NCI-H1105 (cell line): ENCODE results near the gene AFF3.
A peak's percentile ranks its signal among the peaks of the same experiment; 100 is the strongest.
"Not testable (repeated sequence)": the region's sequence is repeated elsewhere in the genome, so short reads cannot be mapped to it uniquely, and the experiment has no call there.

Experiments
- DNase-seq: peaks from one replicate; lab custom pipeline; 2025; lab: John Stamatoyannopoulos, UW

AFF3 gene

DNA sequence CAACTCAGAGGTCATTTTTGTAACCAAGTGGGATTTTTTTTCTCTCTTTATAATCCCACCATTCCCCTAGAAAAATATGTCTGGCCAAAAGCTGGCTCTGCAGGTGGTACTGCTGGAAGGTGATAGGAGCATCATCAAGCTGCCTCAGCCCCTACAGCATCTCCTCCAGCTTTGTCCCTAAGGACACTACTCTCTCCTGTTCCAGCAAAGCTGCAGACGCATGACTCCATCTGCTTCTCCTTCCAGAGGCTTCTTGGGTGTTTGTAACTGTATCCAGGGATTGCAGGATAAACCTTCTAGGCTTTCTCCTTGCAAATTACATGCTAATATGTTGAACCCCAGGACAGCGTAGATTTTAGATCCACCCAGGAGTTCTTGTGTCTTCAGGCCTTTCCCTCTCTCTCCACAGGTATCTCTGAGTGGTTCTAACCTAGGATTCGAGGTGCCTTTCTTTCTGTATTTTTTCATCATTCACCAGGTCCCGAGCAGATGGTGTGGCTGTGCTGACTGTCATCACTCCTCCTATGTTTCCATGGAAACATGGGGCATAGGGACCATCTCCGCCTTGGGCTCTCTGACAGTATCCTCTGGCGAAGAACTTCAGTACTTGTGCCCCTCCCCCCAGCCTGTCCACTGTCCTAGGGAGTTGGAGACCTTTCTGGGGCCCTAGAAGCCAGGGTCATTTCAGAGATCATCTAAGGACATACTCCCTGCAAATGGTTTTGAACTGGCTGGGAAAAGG, 34.3 kb downstream of the AFF3 start:
- DNase-seq, result no peak

DNA sequence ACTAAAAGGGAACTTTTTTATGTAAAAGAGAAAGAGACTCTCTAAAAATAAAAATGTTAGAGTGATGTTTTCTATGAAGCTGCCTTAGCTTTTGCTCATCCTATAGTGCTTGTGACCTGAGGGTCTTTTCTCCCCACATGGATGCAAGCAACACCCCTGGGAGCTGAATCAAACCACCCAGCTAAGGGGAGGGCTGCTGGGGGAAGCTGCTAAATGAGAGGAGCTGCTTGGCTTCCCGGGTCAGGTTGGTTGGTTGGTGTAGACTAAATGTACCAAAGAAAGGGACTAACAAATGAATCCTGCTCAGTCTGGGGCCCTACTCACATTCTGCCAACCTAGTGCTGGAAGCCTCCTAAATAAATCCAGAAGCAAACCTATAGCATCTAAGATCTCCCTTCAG, 35.0 kb downstream of the AFF3 start:
- no peak for DNase-seq

DNA sequence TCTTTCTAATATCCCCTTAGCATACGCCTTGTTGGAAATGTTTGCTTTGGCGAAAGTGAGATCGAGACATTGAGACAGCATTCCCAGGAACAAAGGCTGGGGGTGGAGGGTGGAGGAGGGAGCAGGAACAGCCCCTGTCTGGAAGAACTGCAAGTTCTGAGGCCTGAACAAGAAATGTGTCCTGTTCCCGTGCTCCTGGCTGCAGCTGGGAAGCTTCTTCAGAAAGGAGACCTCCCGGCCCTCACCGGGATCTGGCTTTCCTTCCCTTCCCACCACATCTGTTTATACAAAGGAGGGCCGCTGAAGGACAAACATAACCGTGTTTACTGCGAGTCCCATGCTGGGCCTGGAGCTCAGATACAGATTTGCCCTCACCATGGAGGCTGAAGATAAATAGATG, 35.9 kb downstream of the AFF3 start:
- no peak for DNase-seq

DNA sequence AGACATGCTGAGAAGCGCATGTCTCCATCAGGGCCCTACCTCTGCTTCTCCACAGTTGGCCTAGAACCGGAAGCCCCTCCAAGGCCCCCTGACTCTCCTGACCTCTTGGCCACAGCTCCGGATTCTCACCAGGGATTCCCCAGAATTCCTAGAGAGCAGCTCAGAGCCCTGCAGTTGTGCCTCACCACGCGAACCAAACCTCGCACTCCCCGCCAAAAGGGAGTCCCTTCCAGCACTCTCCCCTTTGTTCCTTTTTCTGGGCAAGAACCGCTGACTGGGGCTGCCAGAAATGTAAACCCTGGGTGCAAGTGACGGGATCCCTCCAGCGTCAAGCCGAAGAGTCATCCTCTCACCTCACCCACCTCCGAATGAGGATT, 36.7 kb downstream of the AFF3 start:
- no peak for DNase-seq

DNA sequence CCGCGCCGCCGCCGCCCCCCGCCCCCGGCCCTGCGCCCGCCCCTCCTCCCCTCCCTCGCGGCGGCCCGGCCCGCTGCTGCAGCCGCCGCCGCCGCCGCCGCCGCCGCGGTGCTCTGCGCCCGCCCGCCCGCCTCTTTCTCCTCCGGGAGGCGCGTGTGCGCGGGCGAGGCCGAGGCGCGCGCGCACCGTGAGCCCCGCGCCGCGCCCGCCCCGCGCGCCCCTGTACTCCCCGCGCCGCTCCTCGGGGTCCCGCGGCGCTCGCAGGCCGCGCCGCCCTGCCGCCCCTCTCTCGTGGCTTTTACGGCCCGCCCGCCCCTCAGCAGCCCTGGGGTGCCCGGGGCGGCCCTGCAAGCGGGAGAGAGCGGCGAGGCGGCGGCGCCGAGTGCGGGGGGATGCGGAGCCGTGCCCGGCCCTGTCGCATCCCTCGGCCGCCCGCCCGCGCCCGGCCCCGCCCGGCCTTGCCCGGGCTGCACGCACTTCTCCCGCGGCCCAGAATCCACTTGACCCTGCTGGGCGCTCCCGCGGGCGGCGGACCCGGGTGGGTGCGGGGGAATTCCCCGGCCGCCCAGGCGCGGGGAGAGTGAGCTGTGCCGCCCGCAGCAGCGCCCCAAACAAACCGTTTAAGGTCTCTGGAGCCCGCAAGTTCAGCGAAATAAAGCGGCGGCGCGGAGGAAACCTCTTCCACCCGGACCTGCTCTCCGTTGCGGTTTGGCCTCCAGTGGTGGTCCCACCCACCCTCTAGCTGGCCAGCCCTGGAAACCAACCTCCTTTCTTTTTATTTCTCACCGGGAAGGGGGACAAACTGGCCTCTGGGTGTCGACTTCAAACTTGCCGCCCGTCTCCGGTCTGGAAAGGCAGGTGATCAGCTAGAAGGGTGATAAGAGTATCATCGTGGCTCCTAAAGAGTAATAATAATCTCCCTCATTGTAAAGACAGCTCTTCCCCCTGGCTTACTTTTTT, 37.4 kb downstream of the AFF3 start:
- peak; percentile 16 for DNase-seq

DNA sequence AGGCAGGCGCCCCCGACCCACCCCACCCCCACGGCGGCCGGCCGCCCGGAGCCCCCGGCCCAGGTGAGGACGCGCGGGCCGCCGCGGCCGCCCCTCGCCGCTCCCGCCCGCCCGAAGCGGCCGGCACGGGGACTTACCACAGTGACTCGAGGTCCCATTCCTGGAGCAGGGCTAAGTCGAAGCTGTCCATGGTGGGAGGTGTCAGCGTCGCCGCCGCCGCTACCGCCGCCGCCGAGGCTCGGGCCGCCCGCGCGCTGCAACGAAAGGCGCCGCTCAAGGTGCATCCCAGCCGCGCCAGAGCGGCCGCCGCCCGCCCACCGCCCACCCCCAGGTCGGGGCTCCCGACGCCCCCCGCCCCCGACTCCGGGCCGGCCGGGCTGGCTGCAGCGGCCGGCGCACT, 38.1 kb downstream of the AFF3 start:
- DNase-seq, result not testable (repeated sequence)

DNA sequence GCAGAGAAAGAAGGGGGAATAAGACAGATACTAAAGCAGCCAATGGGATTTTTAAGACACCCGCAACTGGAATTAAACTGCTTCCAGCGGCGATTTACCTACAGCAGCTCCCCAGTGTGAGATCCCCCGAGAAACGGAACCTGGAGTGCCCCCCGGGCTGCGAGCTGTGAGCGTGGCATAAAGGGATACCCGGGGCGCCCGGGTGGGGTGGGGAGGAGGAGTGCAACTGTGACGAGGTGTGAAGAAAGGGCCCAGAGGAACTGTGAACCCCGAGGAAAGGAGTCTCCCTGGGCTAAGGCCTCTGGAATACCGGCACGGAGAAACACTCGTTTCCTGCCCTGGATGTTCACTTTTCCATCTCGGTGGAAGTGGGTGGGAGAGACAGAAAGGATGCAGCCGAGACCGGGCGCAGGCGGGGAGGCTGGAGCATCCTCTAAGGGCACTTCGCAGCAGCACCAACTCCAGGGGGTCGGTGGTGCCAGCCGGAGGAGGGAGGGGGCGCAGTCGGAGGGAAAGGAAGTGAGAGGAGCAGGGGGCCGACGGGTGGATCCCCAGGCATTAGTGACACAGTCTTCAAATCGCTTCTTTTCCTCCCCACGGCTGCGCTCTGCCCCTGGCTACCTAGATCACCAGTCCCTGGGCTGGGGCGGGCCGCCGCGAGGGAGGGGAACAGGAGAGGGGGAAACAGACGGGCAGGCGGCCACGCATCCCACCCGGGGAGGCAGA, 38.7 kb downstream of the AFF3 start:
- DNase-seq, result not testable (repeated sequence)

DNA sequence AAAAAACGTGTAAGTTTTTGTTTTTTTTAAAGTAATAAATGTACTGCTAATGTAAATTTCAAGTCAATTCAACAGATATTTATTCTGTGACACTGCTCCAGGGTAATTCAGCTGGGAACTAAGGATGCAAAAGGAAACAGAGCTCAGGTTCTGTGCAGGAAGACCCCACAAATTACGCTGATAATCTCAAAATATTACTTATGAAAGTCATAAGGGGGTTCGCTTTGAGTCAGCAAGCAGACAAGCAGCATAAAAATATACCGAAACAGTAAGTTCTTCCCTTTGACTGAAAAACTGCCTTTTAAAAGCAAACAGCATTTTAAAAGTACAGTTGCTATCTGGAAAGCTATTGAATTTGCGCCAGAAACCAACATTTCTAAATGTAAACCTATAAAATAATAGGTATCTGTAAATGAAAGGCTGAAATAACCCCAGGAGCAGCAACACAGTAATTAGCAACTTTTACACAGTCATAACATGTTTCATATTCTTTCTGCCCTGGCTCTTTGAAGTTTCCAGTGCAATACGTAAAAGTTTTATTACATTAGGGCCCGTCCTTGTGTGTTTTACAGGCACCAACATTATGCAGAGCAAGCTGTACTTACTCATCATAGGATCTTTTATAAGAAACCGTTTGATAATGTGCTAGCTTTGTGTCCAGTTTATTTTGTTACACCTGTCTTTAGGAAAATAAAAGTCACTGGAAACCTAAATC, 39.8 kb downstream of the AFF3 start:
- not testable (repeated sequence) for DNase-seq

DNA sequence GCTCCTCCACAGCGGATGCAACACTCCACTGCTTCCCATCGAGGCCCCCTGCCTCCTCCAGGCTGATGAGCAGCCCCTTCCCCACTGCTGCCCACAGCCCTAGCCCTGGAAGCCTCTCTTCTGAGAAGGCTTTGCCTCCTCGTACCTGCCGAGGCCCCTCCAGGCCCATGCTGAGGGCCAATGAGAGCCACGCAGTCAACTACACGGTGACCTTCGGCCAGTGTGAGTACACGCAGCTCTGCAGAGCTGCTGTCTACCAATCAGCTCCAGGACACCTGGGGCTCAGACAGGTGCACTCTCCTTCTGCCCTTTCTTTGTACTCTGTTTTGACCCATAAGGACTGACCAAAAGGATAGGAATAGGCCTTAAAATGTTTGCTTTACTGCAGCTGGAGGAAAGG, 43.5 kb downstream of the AFF3 start:
- DNase-seq, result not testable (repeated sequence)

DNA sequence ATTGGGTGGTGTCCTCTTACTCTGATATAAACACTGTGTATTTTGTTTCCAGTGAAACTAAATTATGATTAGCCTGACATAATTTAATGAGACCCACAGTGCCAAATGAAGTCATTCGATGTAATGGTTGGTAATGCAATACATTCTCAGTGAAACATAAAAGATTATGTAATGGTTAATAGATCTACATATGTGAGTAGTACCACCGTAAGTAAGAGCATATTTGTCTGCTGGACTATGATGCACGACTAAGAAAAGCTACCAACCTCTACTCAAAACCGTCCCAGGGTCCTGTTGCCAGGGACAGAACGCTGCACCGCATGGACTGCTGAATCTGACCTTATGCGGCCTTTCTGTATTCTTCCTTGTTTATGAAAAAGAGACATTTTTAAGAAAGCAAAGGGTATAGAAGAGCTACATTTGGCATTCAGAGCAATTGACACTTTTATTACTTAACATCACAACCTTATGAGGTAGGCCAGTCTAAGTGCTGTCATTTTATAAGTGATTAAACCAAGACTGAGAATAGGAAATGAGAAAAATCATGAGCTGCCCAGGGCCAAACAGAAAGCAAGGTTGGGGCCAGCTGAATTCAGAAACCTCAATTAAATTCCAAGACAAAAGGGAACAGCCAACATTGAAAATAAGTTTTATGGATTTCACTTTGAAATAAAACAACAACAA, 44.6 kb downstream of the AFF3 start:
- DNase-seq, result not testable (repeated sequence)

DNA sequence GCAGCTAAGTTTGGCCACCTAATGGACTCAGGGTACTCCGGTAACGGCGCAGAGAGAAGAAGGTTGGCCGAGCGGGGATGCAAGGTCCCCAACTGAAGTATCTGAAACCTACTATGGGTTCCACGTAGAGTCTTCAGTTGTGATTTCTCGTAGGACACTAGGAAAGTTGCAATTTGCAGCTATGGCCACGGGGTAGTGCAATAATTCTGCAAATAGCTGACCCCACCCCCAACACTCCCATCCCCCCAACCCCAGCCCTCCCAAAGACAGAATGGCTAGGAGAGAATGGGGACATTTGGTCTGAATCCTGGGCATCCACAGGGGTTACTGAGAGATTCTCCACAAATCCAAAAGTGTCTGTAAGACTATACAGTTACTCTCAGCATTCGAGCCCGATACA, 46.5 kb downstream of the AFF3 start:
- not testable (repeated sequence) for DNase-seq

DNA sequence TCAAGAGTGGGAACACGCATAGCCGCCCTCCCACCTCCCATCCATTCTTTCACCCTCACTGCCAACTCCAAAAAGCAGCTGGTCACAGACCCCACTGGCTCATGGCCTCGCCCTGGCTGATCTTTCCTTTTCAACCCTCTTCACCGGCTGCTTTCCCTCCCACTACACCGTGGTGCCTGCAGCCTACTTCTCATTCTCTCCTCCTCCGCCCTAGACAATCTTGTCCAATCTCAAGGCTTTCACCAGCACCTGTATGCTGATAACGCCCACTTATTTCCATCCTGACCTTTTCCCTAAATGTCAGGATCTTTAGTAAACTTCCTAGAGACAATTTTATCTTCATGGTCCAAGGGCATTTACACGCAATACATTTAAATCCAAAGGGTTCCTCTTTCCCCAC, 50.6 kb downstream of the AFF3 start:
- not testable (repeated sequence) for DNase-seq

DNA sequence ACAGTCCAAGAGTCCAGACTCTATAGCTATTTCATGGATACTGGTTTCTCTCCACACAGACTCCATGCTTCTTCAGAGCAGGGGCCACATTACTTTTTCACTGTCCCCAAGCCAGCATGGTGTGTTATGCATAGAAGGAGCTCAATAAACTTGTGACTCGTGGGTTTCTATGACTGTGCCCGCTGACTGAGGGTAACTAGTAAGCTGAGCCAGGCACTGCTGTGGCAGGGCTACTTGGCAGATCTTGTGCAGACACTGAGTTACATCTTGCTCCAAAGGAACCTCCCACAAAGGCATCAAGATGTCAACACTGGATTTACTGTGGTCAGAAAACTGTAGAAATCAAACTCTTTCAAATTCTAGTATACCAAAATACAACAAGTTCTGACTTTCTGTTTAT, 56.6 kb downstream of the AFF3 start:
- DNase-seq, result not testable (repeated sequence)

DNA sequence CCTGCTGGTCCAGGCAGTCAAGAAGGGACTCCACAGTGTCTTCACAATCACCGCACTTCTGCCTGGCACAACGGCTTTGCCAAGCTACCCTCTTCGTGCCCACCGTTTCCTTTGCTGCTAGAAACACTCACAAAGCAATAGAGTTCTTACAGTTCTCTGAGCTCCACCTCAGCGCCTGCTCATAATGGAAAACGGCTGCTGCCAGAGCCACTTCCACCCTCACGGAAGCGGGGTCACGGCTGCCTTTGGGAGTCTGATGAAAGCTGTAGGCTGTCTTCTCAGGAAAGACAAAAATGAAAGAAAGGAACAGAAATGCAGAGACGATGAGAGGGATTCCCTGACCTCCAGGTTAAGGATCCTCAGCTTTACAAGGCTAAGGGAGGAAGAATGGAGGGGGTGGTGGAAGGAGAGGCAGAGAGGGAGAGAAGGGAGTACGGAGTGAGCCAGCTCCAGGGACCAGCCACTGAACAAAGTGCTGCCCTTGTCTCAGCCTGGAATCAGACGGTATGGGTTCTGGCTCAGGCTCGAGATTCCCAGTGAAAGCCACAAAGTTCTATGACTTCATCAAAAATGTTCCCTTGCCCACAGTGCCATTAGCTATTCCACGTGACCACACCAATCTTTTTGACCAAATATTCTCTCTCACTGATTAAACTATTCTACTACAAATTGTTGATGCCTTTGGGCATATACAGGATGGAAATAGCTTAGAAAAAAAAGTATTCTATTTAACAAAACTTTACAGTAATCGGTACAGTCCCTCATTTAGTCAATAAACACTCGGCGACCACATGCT, 58.8 kb downstream of the AFF3 start:
- DNase-seq, result not testable (repeated sequence)

DNA sequence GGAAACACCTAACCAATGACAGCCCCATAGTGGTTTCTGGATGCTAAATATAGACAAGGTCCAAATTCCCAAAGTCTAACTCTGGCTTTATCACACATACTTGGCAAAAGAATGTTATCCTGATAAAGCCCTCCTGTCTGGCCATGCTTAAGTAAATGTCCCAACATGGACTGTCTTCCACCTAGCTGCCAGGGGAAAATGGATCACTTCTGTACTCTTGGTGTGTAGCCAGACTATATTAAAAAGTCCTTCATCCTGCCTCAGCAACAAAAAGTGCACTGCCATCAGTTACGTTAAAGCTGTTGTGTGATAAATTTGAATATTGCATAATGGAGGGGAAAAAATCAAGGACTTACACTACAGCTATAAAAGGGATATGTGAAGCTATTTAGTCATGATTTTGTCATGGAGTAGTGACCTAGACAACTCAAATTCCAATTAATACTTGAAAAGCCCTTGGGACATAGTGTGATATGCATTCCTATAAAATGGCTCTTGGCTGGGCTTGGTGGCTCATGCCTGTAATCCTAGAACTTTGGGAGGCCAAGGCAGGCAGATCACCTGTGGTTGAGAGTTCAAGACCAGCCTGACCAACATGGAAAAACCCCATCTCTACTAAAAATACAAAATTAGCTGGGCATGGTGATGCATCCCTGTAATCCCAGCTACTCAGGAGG, 60.0 kb downstream of the AFF3 start:
- DNase-seq, result not testable (repeated sequence)

DNA sequence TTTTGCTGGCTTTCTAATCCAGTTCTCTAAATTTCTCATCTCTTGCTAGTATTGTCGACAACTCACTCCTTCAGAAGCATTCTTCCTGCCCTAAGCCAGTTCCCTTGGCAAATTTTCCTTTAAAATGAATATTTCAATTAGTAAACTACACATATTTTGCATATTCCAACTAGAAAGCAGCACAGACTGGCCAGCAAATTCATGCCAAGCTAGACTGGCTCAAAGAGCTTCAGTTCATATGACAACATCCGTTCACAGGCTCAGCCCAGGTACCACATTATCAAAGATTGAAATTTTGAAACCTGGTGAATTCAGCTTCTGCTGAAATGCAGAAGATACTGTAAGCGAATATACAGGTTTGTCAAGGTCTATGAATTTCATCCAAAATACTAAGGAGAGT, 64.5 kb downstream of the AFF3 start:
- no peak for DNase-seq

DNA sequence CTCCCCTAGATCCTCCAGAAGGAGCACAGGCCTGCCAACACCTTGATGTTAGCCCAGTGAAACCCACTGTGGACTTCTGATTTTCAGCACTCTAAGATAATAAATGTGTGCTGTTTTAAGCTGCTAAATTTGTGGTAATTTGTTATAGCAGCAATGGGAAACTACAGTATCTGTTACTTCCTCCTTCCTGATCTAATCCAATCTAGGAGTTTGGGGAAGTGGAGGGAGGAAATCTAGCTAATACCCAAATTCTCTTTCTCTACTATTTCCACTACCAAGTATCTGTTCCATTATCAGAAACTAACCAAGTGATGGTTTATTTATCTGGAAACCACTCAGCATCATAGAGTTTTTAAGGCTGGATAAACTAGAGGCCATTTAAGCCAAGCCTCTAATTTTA, 64.9 kb downstream of the AFF3 start:
- no peak for DNase-seq

DNA sequence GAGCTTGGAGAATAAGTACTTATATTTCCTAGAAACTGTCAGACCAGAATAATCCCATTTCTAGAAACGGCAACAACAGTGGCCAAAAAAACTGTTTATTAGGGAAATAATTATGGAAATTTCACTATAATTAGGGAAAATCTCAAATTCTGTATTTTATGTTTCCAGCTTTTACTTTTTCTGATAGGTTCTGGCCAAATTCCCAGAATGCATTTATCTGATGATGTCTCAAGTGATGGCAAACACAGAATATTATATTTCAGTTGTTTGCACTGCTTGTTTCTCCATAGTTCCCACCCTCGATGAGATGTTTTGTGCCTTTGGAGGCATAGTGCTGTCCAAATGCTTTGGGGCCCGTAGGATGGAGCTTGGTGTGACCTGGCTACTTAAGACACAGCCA, 66.9 kb downstream of the AFF3 start:
- DNase-seq, result no peak

DNA sequence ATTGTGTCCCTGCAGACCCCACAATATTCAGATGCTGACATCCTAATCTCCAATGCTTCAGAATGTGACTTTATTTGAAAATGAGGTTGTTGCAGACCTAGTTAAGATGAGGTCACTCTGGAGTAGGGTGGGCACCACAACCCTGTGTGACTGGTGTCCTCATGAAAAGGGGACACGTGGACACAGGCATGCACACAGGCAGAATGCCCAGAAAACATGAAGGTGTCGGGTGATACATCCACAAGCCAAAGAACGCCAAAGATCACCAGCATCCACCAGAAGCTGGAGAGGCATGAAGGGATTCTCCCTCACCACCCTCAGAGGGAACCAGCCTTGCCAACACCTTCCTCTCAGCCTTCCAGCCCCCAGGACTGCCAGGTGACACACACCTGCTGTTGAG, 69.3 kb downstream of the AFF3 start:
- DNase-seq, result no peak

DNA sequence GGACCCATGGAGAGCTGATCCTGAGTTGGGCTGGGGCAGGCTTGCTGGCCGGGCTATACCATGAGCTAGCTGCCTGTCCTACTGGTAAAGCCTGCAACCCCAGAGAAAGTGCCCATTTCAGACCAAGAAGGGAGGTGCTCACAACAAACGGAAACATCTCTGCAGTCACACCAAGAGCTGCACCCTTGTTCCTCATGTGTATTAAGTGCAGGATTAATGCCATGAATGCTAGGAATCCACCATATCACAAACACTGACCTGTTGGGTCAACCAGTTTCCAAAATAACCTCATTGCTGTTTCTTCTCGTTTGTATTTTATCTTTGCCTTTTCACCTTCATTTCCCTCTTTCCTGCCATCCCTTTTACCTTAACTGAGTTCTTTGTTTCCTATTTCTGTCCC, 69.9 kb downstream of the AFF3 start:
- no peak for DNase-seq
